Natural killer cell (primary cell): ENCODE data around the gene DAPK1. TPM values are rescaled to one million over a fixed set of nuclear protein-coding genes. Genes with fewer than 3 reads are reported as not detected.

Experiments
- ATAC-seq, 3 donors: fragments of 150-1000 bp in 2 of 3; fragments of 200-7000 bp in 1 of 3; cut with Tn5 transposase; 1 replicate in 1 of 3; 2 replicates in 2 of 3; pipeline ENCODE4 v1.10.0; 2021; ENCODE audit warnings: mild to moderate bottlenecking in 2 of 3, moderate library complexity in 2 of 3
- DNase-seq, 2 donors: peaks; one replicate each; pipeline versions ENCODE4 v3.0.0 to v3.0.0-alpha.2; 2013 to 2021; ENCODE audit warnings: mixed read lengths in 1 of 2
- H3K27ac ChIP-seq: one replicate; pipeline ENCODE4 v1.5.1; 2013; ENCODE audit warnings: mild to moderate bottlenecking, low read length
- H3K27me3 ChIP-seq: one replicate; pipeline ENCODE4 v1.6.1; 2013; ENCODE audit warnings: low read length; ENCODE audit not compliant: control insufficient read depth, insufficient read depth
- H3K36me3 ChIP-seq: one replicate; pipeline ENCODE4 v1.6.1; 2013; ENCODE audit warnings: low read length; ENCODE audit not compliant: control insufficient read depth, insufficient read depth
- H3K4me1 ChIP-seq: one replicate; pipeline ENCODE4 v1.6.1; 2013; ENCODE audit warnings: low read length; ENCODE audit not compliant: control insufficient read depth, insufficient read depth
- H3K4me3 ChIP-seq: one replicate; pipeline ENCODE4 v1.5.1; 2013; ENCODE audit warnings: low read length
- H3K9me3 ChIP-seq: one replicate; pipeline ENCODE4 v1.6.1; 2013; ENCODE audit warnings: low read length; ENCODE audit not compliant: control insufficient read depth, insufficient read depth
- H3K27ac Mint-ChIP-seq, 2 donors: one replicate each; pipeline ENCODE4 v1.8.0; 2022; ENCODE audit warnings: mild to moderate bottlenecking in 2 of 2, mixed read lengths in 2 of 2, moderate library complexity in 1 of 2
- H3K27me3 Mint-ChIP-seq, 2 donors: one replicate each; pipeline ENCODE4 v1.8.0; 2022; ENCODE audit warnings: low read depth in 2 of 2, mixed read lengths in 2 of 2
- H3K36me3 Mint-ChIP-seq: one replicate; pipeline ENCODE4 v1.8.0; 2022; ENCODE audit warnings: mixed read lengths
- H3K4me1 Mint-ChIP-seq, 2 donors: one replicate each; pipeline ENCODE4 v1.8.0; 2022; ENCODE audit warnings: mixed read lengths in 2 of 2
- H3K4me3 Mint-ChIP-seq: one replicate; pipeline ENCODE4 v1.8.0; 2022; ENCODE audit warnings: mild to moderate bottlenecking, moderate library complexity, mixed read lengths
- H3K9me3 Mint-ChIP-seq, 2 donors: one replicate each; pipeline ENCODE4 v1.8.0; 2022; ENCODE audit warnings: mixed read lengths in 2 of 2
- CTCF ChIP-seq: fragments of 200-600 bp; IDR thresholded peaks from one replicate; pipeline ENCODE4 v1.8.0; 2022; ENCODE audit warnings: antibody characterized with exemption
- WGBS: methylation state at CpG from one replicate; pipeline ENCODE4 v1.1.7; 2013; ENCODE audit warnings: missing lambda C conversion rate; ENCODE audit not compliant: insufficient coverage; 5-methylcytosine and 5-hydroxymethylcytosine counted together
- intact Hi-C: fragments of 100-400 bp; cut with micrococcal nuclease; formaldehyde crosslinking; loops from one replicate; pipeline ENCODE4 v1.14.2; 2022
- total RNA-seq, 4 donors: library from RNA; stranded (reverse); fragments of 120-200 nt in 1 of 4; gene quantifications; one replicate each; pipeline versions ENCODE4 v1.2.3 to v1.2.4, GENCODE V29; 2013 to 2022

Gene DAPK1
- total RNA-seq, 3 donors from 2014 or later (not counting 1 experiment from before 2014, with no cell fraction given): 12.2 to 26.5 (median 22.7) TPM

GRCh38 chr9:87601176-87601575 is 103.5 kb downstream of the DAPK1 start:
- H3K4me3 Mint-ChIP-seq: no peak overlapping the region
- Histone ChIP-seq H3K27ac (no peak overlapping the region), H3K4me3 (no peak overlapping the region), H3K4me1 (peaks cover 12% of the 10 kb centered on the region), H3K36me3 (no peaks in the 10 kb centered on the region), H3K9me3 (no peaks in the 10 kb centered on the region), H3K27me3 (no peaks in the 10 kb centered on the region)
- no peak for TF ChIP-seq CTCF
- no peaks in the 10 kb centered on the region for H3K9me3 Mint-ChIP-seq
- H3K36me3 Mint-ChIP-seq: no peaks in the 10 kb centered on the region
- intact Hi-C loops: no loop called here
- H3K27me3 Mint-ChIP-seq: peaks cover 3 to 13% of the 10 kb centered on the region in 2 donors
- H3K4me1 Mint-ChIP-seq: peaks cover 7 to 10% of the 10 kb centered on the region in 2 donors
- ATAC-seq (no peak), DNase-seq (no peak)
- H3K27ac Mint-ChIP-seq: no peak overlapping the region
- 92% methylated on average over 1 of the region's 1 CpG for WGBS

GRCh38 chr9:87601595-87601994 is 103.9 kb downstream of the DAPK1 start:
- DNase-seq: no peak
- H3K36me3 ChIP-seq: no peaks in the 10 kb centered on the region
- H3K4me3 Mint-ChIP-seq: no peak overlapping the region
- WGBS: 78% methylated on average over 5 of the region's 5 CpGs
- intact Hi-C loops: no loop called here
- H3K27me3 Mint-ChIP-seq: peaks cover 3 to 13% of the 10 kb centered on the region in 2 donors
- no peak for ATAC-seq
- peaks cover 7 to 10% of the 10 kb centered on the region in 2 donors for H3K4me1 Mint-ChIP-seq
- H3K27me3 ChIP-seq: no peaks in the 10 kb centered on the region
- no peaks in the 10 kb centered on the region for H3K36me3 Mint-ChIP-seq
- no peaks in the 10 kb centered on the region for H3K9me3 Mint-ChIP-seq
- peaks cover 12% of the 10 kb centered on the region for H3K4me1 ChIP-seq
- no peak for TF ChIP-seq CTCF
- H3K9me3 ChIP-seq: no peaks in the 10 kb centered on the region
- no peak overlapping the region for H3K27ac Mint-ChIP-seq
- H3K27ac ChIP-seq: no peak overlapping the region
- H3K4me3 ChIP-seq: no peak overlapping the region

- DNase-seq (no peak), ATAC-seq (no peak)
- no peak overlapping the region for H3K4me3 Mint-ChIP-seq
- Histone ChIP-seq H3K4me1 (peaks cover 12% of the 10 kb centered on the region), H3K9me3 (no peaks in the 10 kb centered on the region), H3K4me3 (no peak overlapping the region), H3K27me3 (no peaks in the 10 kb centered on the region), H3K36me3 (no peaks in the 10 kb centered on the region), H3K27ac (no peak overlapping the region)
- H3K27ac Mint-ChIP-seq: no peak overlapping the region
- intact Hi-C loops: no loop called here
- H3K9me3 Mint-ChIP-seq: no peaks in the 10 kb centered on the region
- TF ChIP-seq CTCF: no peak
- 92% methylated on average over 7 of the region's 9 CpGs for WGBS
- no peaks in the 10 kb centered on the region for H3K36me3 Mint-ChIP-seq
- peaks cover 0 to 13% of the 10 kb centered on the region in 2 donors for H3K27me3 Mint-ChIP-seq
- H3K4me1 Mint-ChIP-seq: peaks cover 7 to 10% of the 10 kb centered on the region in 2 donors
Observed at GRCh38 chr9:87602933-87603643, 105.4 kb downstream of the DAPK1 start.
